ENCODE data around the gene GDI1.

DNA sequence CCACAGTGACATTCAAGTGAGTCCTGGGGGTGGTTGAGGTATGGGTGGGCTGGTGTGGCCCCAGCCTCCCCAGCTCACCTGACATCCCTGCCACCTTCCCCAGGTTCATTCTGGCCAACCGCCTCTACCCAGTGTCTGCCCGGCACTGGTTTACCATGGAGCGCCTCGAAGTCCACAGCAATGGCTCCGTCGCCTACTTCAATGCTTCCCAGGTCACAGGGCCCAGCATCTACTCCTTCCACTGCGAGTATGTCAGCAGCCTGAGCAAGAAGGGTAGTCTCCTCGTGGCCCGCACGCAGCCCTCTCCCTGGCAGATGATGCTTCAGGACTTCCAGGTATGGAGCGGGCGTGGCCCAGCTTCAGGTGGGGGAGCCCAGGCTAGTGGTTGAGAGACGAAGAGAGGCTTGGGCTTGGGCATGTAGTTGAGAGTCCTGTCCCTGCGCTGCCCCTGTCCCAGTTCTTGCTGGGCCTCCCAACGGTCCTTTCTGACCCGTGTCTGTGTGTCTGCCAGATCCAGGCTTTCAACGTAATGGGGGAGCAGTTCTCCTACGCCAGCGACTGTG is 1.7 kb upstream of the GDI1 start:
- TF ChIP-seq EGR1 (IDR thresholded peaks at IDR 0.05; ENCODE audit: borderline replicate concordance, low read depth, low read length) (no peak), BACH1 (IDR thresholded peaks at IDR 0.05; ENCODE audit: low read length) (no peak), HDAC6 (IDR thresholded peaks at IDR 0.05; ENCODE audit: low read depth, low read length) (no peak), POLR2AphosphoS5 (IDR thresholded peaks at IDR 0.05; ENCODE audit: low read depth, low read length) (no peak), BCL11A (IDR thresholded peaks at IDR 0.05; ENCODE audit: low read depth in 2 of 2, low read length in 2 of 2) (no peak), KDM1A (IDR thresholded peaks at IDR 0.05; ENCODE audit: borderline replicate concordance, low read length) (no peak), JUN (IDR thresholded peaks at IDR 0.05; ENCODE audit: low read depth, low read length) (no peak), MAFK (IDR thresholded peaks at IDR 0.05; ENCODE audit: low read depth, low read length) (no peak), CHD2 (IDR thresholded peaks at IDR 0.05; ENCODE audit: low read length) (no peak), KDM4A (IDR thresholded peaks at IDR 0.05; ENCODE audit: low read depth, low read length, severe bottlenecking) (no peak)
- TF ChIP-seq, protein P1, sequence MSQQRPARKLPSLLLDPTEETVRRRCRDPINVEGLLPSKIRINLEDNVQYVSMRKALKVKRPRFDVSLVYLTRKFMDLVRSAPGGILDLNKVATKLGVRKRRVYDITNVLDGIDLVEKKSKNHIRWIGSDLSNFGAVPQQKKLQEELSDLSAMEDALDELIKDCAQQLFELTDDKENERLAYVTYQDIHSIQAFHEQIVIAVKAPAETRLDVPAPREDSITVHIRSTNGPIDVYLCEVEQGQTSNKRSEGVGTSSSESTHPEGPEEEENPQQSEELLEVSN (IDR thresholded peaks at IDR 0.05): no peak
- TF ChIP-seq, protein P2, sequence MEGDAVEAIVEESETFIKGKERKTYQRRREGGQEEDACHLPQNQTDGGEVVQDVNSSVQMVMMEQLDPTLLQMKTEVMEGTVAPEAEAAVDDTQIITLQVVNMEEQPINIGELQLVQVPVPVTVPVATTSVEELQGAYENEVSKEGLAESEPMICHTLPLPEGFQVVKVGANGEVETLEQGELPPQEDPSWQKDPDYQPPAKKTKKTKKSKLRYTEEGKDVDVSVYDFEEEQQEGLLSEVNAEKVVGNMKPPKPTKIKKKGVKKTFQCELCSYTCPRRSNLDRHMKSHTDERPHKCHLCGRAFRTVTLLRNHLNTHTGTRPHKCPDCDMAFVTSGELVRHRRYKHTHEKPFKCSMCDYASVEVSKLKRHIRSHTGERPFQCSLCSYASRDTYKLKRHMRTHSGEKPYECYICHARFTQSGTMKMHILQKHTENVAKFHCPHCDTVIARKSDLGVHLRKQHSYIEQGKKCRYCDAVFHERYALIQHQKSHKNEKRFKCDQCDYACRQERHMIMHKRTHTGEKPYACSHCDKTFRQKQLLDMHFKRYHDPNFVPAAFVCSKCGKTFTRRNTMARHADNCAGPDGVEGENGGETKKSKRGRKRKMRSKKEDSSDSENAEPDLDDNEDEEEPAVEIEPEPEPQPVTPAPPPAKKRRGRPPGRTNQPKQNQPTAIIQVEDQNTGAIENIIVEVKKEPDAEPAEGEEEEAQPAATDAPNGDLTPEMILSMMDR (IDR thresholded peaks at IDR 0.05; ENCODE audit: control extremely low read depth in 1 of 3, insufficient read depth in 1 of 3, low read depth in 1 of 3, low read length in 3 of 3): no peak
- TF ChIP-seq, protein P3, sequence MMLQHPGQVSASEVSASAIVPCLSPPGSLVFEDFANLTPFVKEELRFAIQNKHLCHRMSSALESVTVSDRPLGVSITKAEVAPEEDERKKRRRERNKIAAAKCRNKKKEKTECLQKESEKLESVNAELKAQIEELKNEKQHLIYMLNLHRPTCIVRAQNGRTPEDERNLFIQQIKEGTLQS (IDR thresholded peaks at IDR 0.05; ENCODE audit: insufficient read depth, low read depth, low read length): no peak
- TF ChIP-seq, protein P4, sequence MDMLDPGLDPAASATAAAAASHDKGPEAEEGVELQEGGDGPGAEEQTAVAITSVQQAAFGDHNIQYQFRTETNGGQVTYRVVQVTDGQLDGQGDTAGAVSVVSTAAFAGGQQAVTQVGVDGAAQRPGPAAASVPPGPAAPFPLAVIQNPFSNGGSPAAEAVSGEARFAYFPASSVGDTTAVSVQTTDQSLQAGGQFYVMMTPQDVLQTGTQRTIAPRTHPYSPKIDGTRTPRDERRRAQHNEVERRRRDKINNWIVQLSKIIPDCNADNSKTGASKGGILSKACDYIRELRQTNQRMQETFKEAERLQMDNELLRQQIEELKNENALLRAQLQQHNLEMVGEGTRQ (IDR thresholded peaks at IDR 0.05; ENCODE audit: low read length): no peak

All from H1 (cell line).